ENCODE measurements around the gene MXD1. TPM values are rescaled to one million over a fixed set of nuclear protein-coding genes. Genes with fewer than 3 reads are reported as not detected.

Gene MXD1
- polyA plus RNA-seq, 1 donor (not counting 4 experiments of a cell fraction or from before 2014, with no cell fraction given), result 15.9 TPM

- Histone ChIP-seq H3K9me3 (ENCODE audit: control insufficient read depth, low read depth, low read length) (no peaks in the 10 kb centered on the region), H4K20me1 (ENCODE audit: control insufficient read depth, extremely low read depth, insufficient read depth, low read length) (no peaks in the 10 kb centered on the region), H2AFZ (ENCODE audit: control insufficient read depth, low read length) (no peak overlapping the region), H3K27ac (ENCODE audit: control insufficient read depth, insufficient read depth, low read length) (no peak overlapping the region), H3K27me3 (ENCODE audit: control insufficient read depth, extremely low read depth, insufficient read depth, low read length) (no peaks in the 10 kb centered on the region), H3K36me3 (ENCODE audit: control insufficient read depth in 2 of 2, extremely low read depth in 1 of 2, insufficient read depth in 2 of 2, low read length in 2 of 2) (no peaks in the 10 kb centered on the region), H3K9me1 (ENCODE audit: control insufficient read depth, extremely low read depth, insufficient read depth, low read length) (no peaks in the 10 kb centered on the region), H3K4me1 (ENCODE audit: control insufficient read depth, extremely low read depth, insufficient read depth, low read length) (peaks cover 4% of the 10 kb centered on the region), H3K9ac (ENCODE audit: control insufficient read depth, extremely low read depth, insufficient read depth, low read length) (no peak overlapping the region), H3K79me2 (ENCODE audit: control insufficient read depth, insufficient read depth, low read length) (no peaks in the 10 kb centered on the region), H3K4me2 (ENCODE audit: control insufficient read depth, extremely low read depth, insufficient read depth, low read depth, low read length) (no peak overlapping the region), H3K4me3 (ENCODE audit: control insufficient read depth in 2 of 3, extremely low read depth in 1 of 3, insufficient read depth in 2 of 3, low read depth in 1 of 3, low read length in 3 of 3) (no peak overlapping the region)
- FAIRE-seq (no peak), DNase-seq (ENCODE audit: low read depth, low spot score) (no peak)
- TF ChIP-seq EZH2 (IDR thresholded peaks at IDR 0.05; ENCODE audit: low read length), result no peak
- TF ChIP-seq, protein P1, sequence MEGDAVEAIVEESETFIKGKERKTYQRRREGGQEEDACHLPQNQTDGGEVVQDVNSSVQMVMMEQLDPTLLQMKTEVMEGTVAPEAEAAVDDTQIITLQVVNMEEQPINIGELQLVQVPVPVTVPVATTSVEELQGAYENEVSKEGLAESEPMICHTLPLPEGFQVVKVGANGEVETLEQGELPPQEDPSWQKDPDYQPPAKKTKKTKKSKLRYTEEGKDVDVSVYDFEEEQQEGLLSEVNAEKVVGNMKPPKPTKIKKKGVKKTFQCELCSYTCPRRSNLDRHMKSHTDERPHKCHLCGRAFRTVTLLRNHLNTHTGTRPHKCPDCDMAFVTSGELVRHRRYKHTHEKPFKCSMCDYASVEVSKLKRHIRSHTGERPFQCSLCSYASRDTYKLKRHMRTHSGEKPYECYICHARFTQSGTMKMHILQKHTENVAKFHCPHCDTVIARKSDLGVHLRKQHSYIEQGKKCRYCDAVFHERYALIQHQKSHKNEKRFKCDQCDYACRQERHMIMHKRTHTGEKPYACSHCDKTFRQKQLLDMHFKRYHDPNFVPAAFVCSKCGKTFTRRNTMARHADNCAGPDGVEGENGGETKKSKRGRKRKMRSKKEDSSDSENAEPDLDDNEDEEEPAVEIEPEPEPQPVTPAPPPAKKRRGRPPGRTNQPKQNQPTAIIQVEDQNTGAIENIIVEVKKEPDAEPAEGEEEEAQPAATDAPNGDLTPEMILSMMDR (optimal IDR thresholded peaks at IDR 0.05 in 1 of 3, IDR thresholded peaks at IDR 0.05 in 1 of 3, conservative IDR thresholded peaks at IDR 0.05 in 1 of 3; ENCODE audit: extremely low read depth in 1 of 3, insufficient read depth in 2 of 3, low read length in 3 of 3), result no peak
- dilution Hi-C loops (cut with MboI; ENCODE audit: extremely low pct_ligation_motif_present, low sequenced_read_pairs), result no loop called here
Measured at GRCh38 chr2:69959425-69959824, 44.5 kb downstream of the MXD1 start.

DNA sequence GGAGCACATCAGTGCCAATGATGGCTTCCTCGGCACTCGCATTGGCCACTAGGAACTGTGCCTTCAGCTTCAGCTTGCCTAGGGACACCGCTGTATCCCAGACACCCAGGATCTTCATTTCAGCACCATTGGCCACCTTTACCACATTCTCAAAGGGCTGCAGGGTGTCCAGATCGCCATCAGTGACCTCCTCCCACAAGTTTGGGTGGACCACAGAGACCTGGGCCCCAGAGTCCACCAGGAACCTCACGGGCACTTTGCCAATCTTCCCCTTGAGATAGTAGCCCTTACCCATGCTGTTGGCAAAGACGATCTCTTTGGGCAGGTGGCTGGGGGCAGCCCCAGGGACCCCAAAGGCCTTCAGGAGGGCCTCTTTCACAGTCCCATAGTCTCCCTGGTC, 45.9 kb downstream of the MXD1 start:
- no peaks in the 10 kb centered on the region for H3K36me3 ChIP-seq (ENCODE audit: control insufficient read depth in 2 of 2, extremely low read depth in 1 of 2, insufficient read depth in 2 of 2, low read length in 2 of 2)
- no peak overlapping the region for H3K9ac ChIP-seq (ENCODE audit: control insufficient read depth, extremely low read depth, insufficient read depth, low read length)
- H2AFZ ChIP-seq (ENCODE audit: control insufficient read depth, low read length), result no peak overlapping the region
- no peaks in the 10 kb centered on the region for H4K20me1 ChIP-seq (ENCODE audit: control insufficient read depth, extremely low read depth, insufficient read depth, low read length)
- DNase-seq (ENCODE audit: low read depth, low spot score) (no peak), FAIRE-seq (no peak)
- no peak overlapping the region for H3K4me2 ChIP-seq (ENCODE audit: control insufficient read depth, extremely low read depth, insufficient read depth, low read depth, low read length)
- no peaks in the 10 kb centered on the region for H3K79me2 ChIP-seq (ENCODE audit: control insufficient read depth, insufficient read depth, low read length)
- TF ChIP-seq, protein P1 (optimal IDR thresholded peaks at IDR 0.05 in 1 of 3, IDR thresholded peaks at IDR 0.05 in 1 of 3, conservative IDR thresholded peaks at IDR 0.05 in 1 of 3; ENCODE audit: extremely low read depth in 1 of 3, insufficient read depth in 2 of 3, low read length in 3 of 3), result no peak
- no peak for TF ChIP-seq EZH2 (IDR thresholded peaks at IDR 0.05; ENCODE audit: low read length)
- no peak overlapping the region for H3K27ac ChIP-seq (ENCODE audit: control insufficient read depth, insufficient read depth, low read length)
- no peaks in the 10 kb centered on the region for H3K27me3 ChIP-seq (ENCODE audit: control insufficient read depth, extremely low read depth, insufficient read depth, low read length)
- peaks cover 10% of the 10 kb centered on the region for H3K4me1 ChIP-seq (ENCODE audit: control insufficient read depth, extremely low read depth, insufficient read depth, low read length)
- H3K9me3 ChIP-seq (ENCODE audit: control insufficient read depth, low read depth, low read length), result no peaks in the 10 kb centered on the region
- H3K4me3 ChIP-seq (ENCODE audit: control insufficient read depth in 2 of 3, extremely low read depth in 1 of 3, insufficient read depth in 2 of 3, low read depth in 1 of 3, low read length in 3 of 3), result no peak overlapping the region
- no peaks in the 10 kb centered on the region for H3K9me1 ChIP-seq (ENCODE audit: control insufficient read depth, extremely low read depth, insufficient read depth, low read length)
- dilution Hi-C loops (cut with MboI; ENCODE audit: extremely low pct_ligation_motif_present, low sequenced_read_pairs), result no loop called here

Measured in keratinocyte (primary cell).